GM19467 (cell line): Measurements from ENCODE around the gene ARID3A.

Experiments
- ATAC-seq: cut with Tn5 transposase; IDR thresholded peaks from one replicate; pipeline ENCODE4 v1.9.1; 2021; ENCODE audit warnings: mild to moderate bottlenecking, moderate library complexity; ENCODE audit not compliant: unreplicated experiment

Gene ARID3A

GRCh38 chr19:929203-929890 is 3.5 kb downstream of the ARID3A start:
- no peak for ATAC-seq

GRCh38 chr19:929891-930258 is 4.0 kb downstream of the ARID3A start:
- no peak for ATAC-seq

- no peak for ATAC-seq
Observed at GRCh38 chr19:931860-932647, 6.2 kb downstream of the ARID3A start.

GRCh38 chr19:932648-933552 is 7.1 kb downstream of the ARID3A start:
- no peak for ATAC-seq

- ATAC-seq, result no peak
Observed at GRCh38 chr19:933553-933882, 7.7 kb downstream of the ARID3A start.

GRCh38 chr19:934197-934840 is 8.5 kb downstream of the ARID3A start:
- ATAC-seq, result no peak

- ATAC-seq, result no peak
Observed at GRCh38 chr19:934865-935479, 9.1 kb downstream of the ARID3A start.

- no peak for ATAC-seq
Observed at GRCh38 chr19:936175-936546, 10.3 kb downstream of the ARID3A start.

- no peak for ATAC-seq
Observed at GRCh38 chr19:937259-937694, 11.4 kb downstream of the ARID3A start.

GRCh38 chr19:938233-938923 is 12.5 kb downstream of the ARID3A start:
- no peak for ATAC-seq

- ATAC-seq, result no peak
Observed at GRCh38 chr19:939439-939838, 13.6 kb downstream of the ARID3A start.

- no peak for ATAC-seq
Observed at GRCh38 chr19:939922-940321, 14.1 kb downstream of the ARID3A start.

- ATAC-seq, result no peak
Observed at GRCh38 chr19:940591-941291, 14.9 kb downstream of the ARID3A start.

- ATAC-seq, result no peak
Observed at GRCh38 chr19:941292-942132, 15.7 kb downstream of the ARID3A start.

GRCh38 chr19:942133-942645 is 16.4 kb downstream of the ARID3A start:
- ATAC-seq, result no peak

- ATAC-seq, result no peak
Observed at GRCh38 chr19:943551-944170, 17.8 kb downstream of the ARID3A start.

- no peak for ATAC-seq
Observed at GRCh38 chr19:944171-944567, 18.3 kb downstream of the ARID3A start.

- no peak for ATAC-seq
Observed at GRCh38 chr19:944663-945241, 18.9 kb downstream of the ARID3A start.
